Thyroid gland (tissue), 4 donors: ENCODE results near the gene DNAJB1.

Experiments used
- POLR2A ChIP-seq, 2 donors: fragments of 450-650 bp; IDR thresholded peaks; one replicate each; pipeline ENCODE4 v1.6.1; 2017; ENCODE audit warnings: antibody characterized with exemption in 2 of 2, mild to moderate bottlenecking in 2 of 2, moderate library complexity in 1 of 2
- TF ChIP-seq, protein P1 (sequence below), 6 experiments: fragments of 200-600 bp in 3 of 6; fragments of 450-650 bp in 3 of 6; sonication (generic) in 3 of 6; IDR thresholded peaks; one replicate each; pipeline ENCODE4 v1.5.1; 2016 to 2019; ENCODE audit warnings: antibody characterized with exemption in 6 of 6, mild to moderate bottlenecking in 2 of 6, inconsistent platforms in 1 of 6, moderate library complexity in 1 of 6

DNA sequence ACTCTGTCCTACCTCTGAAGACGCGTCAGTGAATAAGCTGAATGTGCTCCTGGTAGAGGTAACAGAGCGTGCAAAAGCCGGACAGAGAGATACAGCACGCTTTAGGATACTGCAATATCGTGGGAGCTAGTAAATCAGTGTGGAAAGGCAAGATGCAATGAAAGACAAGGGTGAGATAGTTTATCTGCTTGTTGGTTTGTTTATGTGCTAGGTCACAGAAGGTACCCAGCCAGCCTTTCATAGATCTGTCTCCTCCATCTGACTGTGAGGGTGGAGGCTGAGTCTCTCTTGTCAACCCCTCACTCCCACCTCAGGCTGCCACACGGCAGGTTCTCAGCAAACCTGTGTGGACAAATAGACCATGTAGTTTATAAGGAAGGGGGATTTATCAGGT, 21.4 kb downstream of the DNAJB1 start:
- TF ChIP-seq, protein P1, sequence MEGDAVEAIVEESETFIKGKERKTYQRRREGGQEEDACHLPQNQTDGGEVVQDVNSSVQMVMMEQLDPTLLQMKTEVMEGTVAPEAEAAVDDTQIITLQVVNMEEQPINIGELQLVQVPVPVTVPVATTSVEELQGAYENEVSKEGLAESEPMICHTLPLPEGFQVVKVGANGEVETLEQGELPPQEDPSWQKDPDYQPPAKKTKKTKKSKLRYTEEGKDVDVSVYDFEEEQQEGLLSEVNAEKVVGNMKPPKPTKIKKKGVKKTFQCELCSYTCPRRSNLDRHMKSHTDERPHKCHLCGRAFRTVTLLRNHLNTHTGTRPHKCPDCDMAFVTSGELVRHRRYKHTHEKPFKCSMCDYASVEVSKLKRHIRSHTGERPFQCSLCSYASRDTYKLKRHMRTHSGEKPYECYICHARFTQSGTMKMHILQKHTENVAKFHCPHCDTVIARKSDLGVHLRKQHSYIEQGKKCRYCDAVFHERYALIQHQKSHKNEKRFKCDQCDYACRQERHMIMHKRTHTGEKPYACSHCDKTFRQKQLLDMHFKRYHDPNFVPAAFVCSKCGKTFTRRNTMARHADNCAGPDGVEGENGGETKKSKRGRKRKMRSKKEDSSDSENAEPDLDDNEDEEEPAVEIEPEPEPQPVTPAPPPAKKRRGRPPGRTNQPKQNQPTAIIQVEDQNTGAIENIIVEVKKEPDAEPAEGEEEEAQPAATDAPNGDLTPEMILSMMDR (IDR thresholded peaks at IDR 0.05): no peak
- TF ChIP-seq POLR2A (IDR thresholded peaks at IDR 0.05): no peak
